ENCODE data around the gene NLRC3. TPM values are rescaled to one million over a fixed set of nuclear protein-coding genes. Genes with fewer than 3 reads are reported as not detected.

The NLRC3 gene
- total RNA-seq (2022) (not detected in 2 replicates), Bru-seq, nascent RNA (percentile 2 among the genes with signal in this experiment), BruChase-seq, experiment 1, labeled RNA remaining after a 2-hour chase (percentile 2 among the genes with signal in this experiment), BruChase-seq, experiment 2, labeled RNA remaining after a 6-hour chase (percentile 12 among the genes with signal in this experiment)
- long read RNA-seq: 0 reads

GRCh38 chr16:3577302-3577752 lies at the start of gene NLRC3:
Gene NLRC3, minus strand, starts transcription at chr16:3577403. Its CDS starts 12,367 bp downstream, at chr16:3565036.
- CTCF ChIA-PET: no interaction called here
- BruUV-seq (replicated peaks): no TSS peak
- H3K27ac Mint-ChIP-seq (ENCODE audit: unreplicated experiment): no peak within 1 kb of the TSS
- no peaks in the 10 kb centered on the region for H3K4me1 Mint-ChIP-seq (ENCODE audit: low read depth, unreplicated experiment)
- Histone ChIP-seq H3K4me1 (no peaks in the 10 kb centered on the region), H3K36me3 (ENCODE audit: control insufficient read depth, insufficient read depth, low read length) (no peaks in the 10 kb centered on the region), H3K9me3 (no peaks in the 10 kb centered on the region), H3K27me3 (replicated peaks; ENCODE audit: control insufficient read depth, insufficient read depth, low read length) (no peaks in the 10 kb centered on the region), H3K4me3 (ENCODE audit: low read depth, low read length) (no peak within 1 kb of the TSS)
- no peak for DNase-seq
- no peak within 1 kb of the TSS for H3K4me3 Mint-ChIP-seq (ENCODE audit: unreplicated experiment)
- H3K9me3 Mint-ChIP-seq (ENCODE audit: unreplicated experiment): no peaks in the 10 kb centered on the region
- POLR2A ChIA-PET: no interaction called here
- no peaks in the 10 kb centered on the region for H3K27me3 Mint-ChIP-seq (ENCODE audit: insufficient read depth, unreplicated experiment)
- H3K36me3 Mint-ChIP-seq (ENCODE audit: insufficient read depth, unreplicated experiment): peaks cover 6% of the 10 kb centered on the region
- intact Hi-C loops (cut with micrococcal nuclease; ENCODE audit: unreplicated experiment): no loop called here
- TF ChIP-seq CTCF (IDR thresholded peaks at IDR 0.05; ENCODE audit: insufficient read depth in 1 of 2, low read depth in 1 of 2, low read length in 1 of 2, severe bottlenecking in 1 of 2, unreplicated experiment in 1 of 2): no peak

- H3K9me3 ChIP-seq: no peaks in the 10 kb centered on the region
- H3K27ac Mint-ChIP-seq (ENCODE audit: unreplicated experiment): no peak overlapping the region
- no peaks in the 10 kb centered on the region for H3K4me1 Mint-ChIP-seq (ENCODE audit: low read depth, unreplicated experiment)
- no TSS peak for BruUV-seq (replicated peaks)
- H3K36me3 Mint-ChIP-seq (ENCODE audit: insufficient read depth, unreplicated experiment): no peaks in the 10 kb centered on the region
- H3K4me1 ChIP-seq: no peaks in the 10 kb centered on the region
- H3K27me3 ChIP-seq (replicated peaks; ENCODE audit: control insufficient read depth, insufficient read depth, low read length): no peaks in the 10 kb centered on the region
- no peaks in the 10 kb centered on the region for H3K27me3 Mint-ChIP-seq (ENCODE audit: insufficient read depth, unreplicated experiment)
- peak in 1 of 2 experiments; percentile 8 for TF ChIP-seq CTCF (IDR thresholded peaks at IDR 0.05; ENCODE audit: insufficient read depth in 1 of 2, low read depth in 1 of 2, low read length in 1 of 2, severe bottlenecking in 1 of 2, unreplicated experiment in 1 of 2)
- H3K4me3 ChIP-seq (ENCODE audit: low read depth, low read length): no peak overlapping the region
- no peak overlapping the region for H3K4me3 Mint-ChIP-seq (ENCODE audit: unreplicated experiment)
- intact Hi-C loops (cut with micrococcal nuclease; ENCODE audit: unreplicated experiment): no loop called here
- H3K36me3 ChIP-seq (ENCODE audit: control insufficient read depth, insufficient read depth, low read length): no peaks in the 10 kb centered on the region
- no peak for DNase-seq
- ChIA-PET CTCF (interaction anchor here (0.6 to 0.8 kb wide), 2 partner anchors 35 to 80 kb away, joined by 3 to 5 read pairs; no protein-coding TSS in a partner anchor), POLR2A (no interaction called here)
- H3K9me3 Mint-ChIP-seq (ENCODE audit: unreplicated experiment): no peaks in the 10 kb centered on the region
Observed at GRCh38 chr16:3625911-3626732, 48.9 kb upstream of the NLRC3 start.

GRCh38 chr16:3625331-3625730 lies 48.1 kb upstream of the NLRC3 start:
- H3K4me3 Mint-ChIP-seq (ENCODE audit: unreplicated experiment): no peak overlapping the region
- no peaks in the 10 kb centered on the region for H3K9me3 Mint-ChIP-seq (ENCODE audit: unreplicated experiment)
- CTCF ChIA-PET: no interaction called here
- no peak for TF ChIP-seq CTCF (IDR thresholded peaks at IDR 0.05; ENCODE audit: insufficient read depth in 1 of 2, low read depth in 1 of 2, low read length in 1 of 2, severe bottlenecking in 1 of 2, unreplicated experiment in 1 of 2)
- no peaks in the 10 kb centered on the region for H3K36me3 ChIP-seq (ENCODE audit: control insufficient read depth, insufficient read depth, low read length)
- no peaks in the 10 kb centered on the region for H3K4me1 Mint-ChIP-seq (ENCODE audit: low read depth, unreplicated experiment)
- H3K9me3 ChIP-seq: no peaks in the 10 kb centered on the region
- POLR2A ChIA-PET: no interaction called here
- DNase-seq: no peak
- no peaks in the 10 kb centered on the region for H3K4me1 ChIP-seq
- intact Hi-C loops (cut with micrococcal nuclease; ENCODE audit: unreplicated experiment): no loop called here
- no peak overlapping the region for H3K4me3 ChIP-seq (ENCODE audit: low read depth, low read length)
- H3K36me3 Mint-ChIP-seq (ENCODE audit: insufficient read depth, unreplicated experiment): no peaks in the 10 kb centered on the region
- H3K27me3 Mint-ChIP-seq (ENCODE audit: insufficient read depth, unreplicated experiment): no peaks in the 10 kb centered on the region
- H3K27ac Mint-ChIP-seq (ENCODE audit: unreplicated experiment): no peak overlapping the region
- H3K27me3 ChIP-seq (replicated peaks; ENCODE audit: control insufficient read depth, insufficient read depth, low read length): no peaks in the 10 kb centered on the region
- BruUV-seq (replicated peaks): no TSS peak

Measured in Caco-2 (cell line).